HepG2 (cell line): ENCODE measurements around the gene UBE2N. TPM values are rescaled to one million over a fixed set of nuclear protein-coding genes. Genes with fewer than 3 reads are reported as not detected.

ENCODE experiments used
- ARNT2 ChIP-seq: sonication (generic); formaldehyde crosslinking; IDR thresholded peaks from 2 replicates; pipeline ENCODE4 v1.8.0; 2022; ENCODE audit warnings: mild to moderate bottlenecking, low read depth, missing genetic modification reagents, moderate library complexity
- CREB1 ChIP-seq, 2 experiments: fragments of 450-650 bp in 1 of 2; IDR thresholded peaks; 2 replicates each; pipeline ENCODE4 v1.6.1; 2016 to 2017; ENCODE audit warnings: control low read depth in 1 of 2, mild to moderate bottlenecking in 1 of 2, missing compliant biosample characterization in 1 of 2, missing genetic modification characterization in 1 of 2
- DR1 ChIP-seq: sonication (generic); formaldehyde crosslinking; IDR thresholded peaks from 2 replicates; pipeline ENCODE4 v1.8.0; 2021; ENCODE audit warnings: mild to moderate bottlenecking, missing genetic modification reagents, inconsistent platforms
- E2F1 ChIP-seq: sonication (generic); formaldehyde crosslinking; IDR thresholded peaks from 2 replicates; pipeline ENCODE4 v1.5.0; 2020; ENCODE audit warnings: missing genetic modification reagents
- HDAC1 ChIP-seq: sonication (generic); formaldehyde crosslinking; IDR thresholded peaks from 2 replicates; pipeline ENCODE4 v1.5.1; 2020; ENCODE audit warnings: mild to moderate bottlenecking, missing genetic modification reagents
- HOXA3 ChIP-seq: sonication (generic); formaldehyde crosslinking; IDR thresholded peaks from 2 replicates; pipeline ENCODE4 v1.5.0; 2020; ENCODE audit warnings: missing genetic modification reagents
- KDM3A ChIP-seq: IDR thresholded peaks from 2 replicates; pipeline ENCODE4 v1.6.1; 2018; ENCODE audit warnings: low read depth, missing compliant biosample characterization
- MNT ChIP-seq: fragments of 450-650 bp; IDR thresholded peaks from 2 replicates; pipeline ENCODE4 v1.6.1; 2016
- NCOA2 ChIP-seq: sonication (generic); formaldehyde crosslinking; IDR thresholded peaks from 2 replicates; pipeline ENCODE4 v1.8.0; 2022; ENCODE audit warnings: inconsistent platforms
- RAD21 ChIP-seq: fragments of 450-650 bp; formaldehyde crosslinking; IDR thresholded peaks from 2 replicates; pipeline ENCODE4 v1.5.0; 2020; ENCODE audit warnings: mild to moderate bottlenecking
- RAD51 ChIP-seq: fragments of 450-650 bp; IDR thresholded peaks from 2 replicates; pipeline ENCODE4 v1.6.1; 2016; ENCODE audit warnings: borderline replicate concordance
- RNF2 ChIP-seq: fragments of 450-650 bp; conservative IDR thresholded peaks from 2 replicates; pipeline ENCODE4 v1.6.1; 2016; ENCODE audit warnings: low read depth
- SKIL ChIP-seq: sonication (generic); formaldehyde crosslinking; IDR thresholded peaks from 2 replicates; pipeline ENCODE4 v1.8.0; 2022; ENCODE audit warnings: missing genetic modification reagents, mild to moderate bottlenecking, moderate library complexity, borderline replicate concordance
- SP2 ChIP-seq: sonication (generic); formaldehyde crosslinking; IDR thresholded peaks from 2 replicates; pipeline ENCODE4 v1.5.1; 2020; ENCODE audit warnings: mild to moderate bottlenecking, missing genetic modification reagents
- SPEN ChIP-seq: sonication (generic); formaldehyde crosslinking; IDR thresholded peaks from 2 replicates; pipeline ENCODE4 v1.5.1; 2020; ENCODE audit warnings: low read depth, mild to moderate bottlenecking, missing genetic modification reagents
- SUZ12 ChIP-seq: fragments of 150-350 bp; IDR thresholded peaks from 2 replicates; pipeline ENCODE4 v1.6.1; 2014; ENCODE audit warnings: low read depth, low read length
- TFE3 ChIP-seq: IDR thresholded peaks from 2 replicates; pipeline ENCODE4 v1.6.1; 2016
- YEATS4 ChIP-seq: sonication (generic); formaldehyde crosslinking; IDR thresholded peaks from 2 replicates; pipeline ENCODE4 v1.4.0; 2020; ENCODE audit warnings: missing genetic modification reagents, borderline replicate concordance
- ZFX ChIP-seq: sonication (generic); formaldehyde crosslinking; IDR thresholded peaks from 2 replicates; pipeline ENCODE4 v1.4.0; 2020; ENCODE audit warnings: mild to moderate bottlenecking, low read depth, missing genetic modification reagents, moderate library complexity
- ZNF232 ChIP-seq: sonication (generic); formaldehyde crosslinking; IDR thresholded peaks from 2 replicates; pipeline ENCODE4 v1.4.0; 2020; ENCODE audit warnings: missing genetic modification reagents, borderline replicate concordance
- ZNF501 ChIP-seq: sonication (generic); formaldehyde crosslinking; IDR thresholded peaks from 2 replicates; pipeline ENCODE4 v1.5.1; 2020; ENCODE audit warnings: mild to moderate bottlenecking, moderate library complexity, missing genetic modification reagents
- ZNF503 ChIP-seq: sonication (generic); formaldehyde crosslinking; IDR thresholded peaks from 2 replicates; pipeline ENCODE4 v1.4.0; 2020; ENCODE audit warnings: missing genetic modification reagents
- polyA plus RNA-seq, 8 experiments: library from polyadenylated mRNA; depleted of rRNA in 3 of 8; stranded (reverse) in 7 of 8; unstranded in 1 of 8; fragments of >200 nt; fragmentation: Illumina TruSeq in 4 of 8; extraction: Trizol in 4 of 8; gene quantifications; 2 replicates each; pipeline versions ENCODE4 v1.2.1 to v1.2.3, GENCODE V29; 2011 to 2016; ENCODE audit warnings: low read depth in 4 of 8, missing spikeins in 1 of 8, mixed read lengths in 1 of 8; ENCODE audit not compliant: insufficient read depth in 1 of 8
- total RNA-seq, 5 experiments: library from RNA; depleted of rRNA; stranded (reverse); fragments of >200 nt; fragmentation: Illumina TruSeq; extraction: Trizol; gene quantifications; 2 replicates each; pipeline ENCODE4 v1.2.3, GENCODE V29; 2016; ENCODE audit warnings: low read depth in 1 of 5

Gene UBE2N
- total and polyA plus RNA-seq, 2 of the 13 experiments (the other 11 are each of a cell fraction or from before 2014, with no cell fraction given), result 188 to 197 TPM

GRCh38 chr12:93467351-93468007 lies 25.7 kb upstream of the UBE2N start, which contains the start of gene MRPL42 (continued):
- TF ChIP-seq ARNT2, result no peak
- TF ChIP-seq YEATS4 (CRISPR knock-in tag), result peak; percentile 98
- TF ChIP-seq RNF2, result peak; percentile 70; the same call in 1 of the 2 replicates
- TF ChIP-seq MNT, result peak; percentile 10; the same call in 1 of the 2 replicates
- TF ChIP-seq RAD51, result no peak
- no peak for TF ChIP-seq SKIL (CRISPR knock-in tag)
- peak; percentile 46; the same call in 1 of the 2 replicates for TF ChIP-seq ZNF503 (CRISPR knock-in tag)
- peak; percentile 48; the same call in 1 of the 2 replicates for TF ChIP-seq RAD21 (CRISPR knock-in tag)
- peak; percentile 30; the same call in 1 of the 2 replicates for TF ChIP-seq ZFX (CRISPR knock-in tag)
- TF ChIP-seq E2F1 (CRISPR knock-in tag), result peak; percentile 85
- TF ChIP-seq SPEN (CRISPR knock-in tag), result peak; percentile 86; the same call in 1 of the 2 replicates
- TF ChIP-seq NCOA2 (CRISPR knock-in tag), result no peak; the same call in 1 of the 2 replicates
- TF ChIP-seq DR1 (CRISPR knock-in tag), result no peak
- peak; percentile 77 for TF ChIP-seq HDAC1
- TF ChIP-seq SUZ12, result peak; percentile 78
- TF ChIP-seq TFE3 (CRISPR knock-in tag), result peak; percentile 57; the same call in 1 of the 2 replicates
- peak; percentile 51; the same call in 1 of the 2 replicates for TF ChIP-seq ZNF232 (CRISPR knock-in tag)
- TF ChIP-seq SP2 (CRISPR knock-in tag), result no peak
- peak; percentile 97 for TF ChIP-seq ZNF501
- TF ChIP-seq CREB1 (IDR thresholded peaks at IDR 0.05), result no peak
- TF ChIP-seq CREB1 (CRISPR knock-in tag; IDR thresholded peaks at IDR 0.05), result peak; percentile 67
- peak; percentile 80; the same call in 1 of the 2 replicates for TF ChIP-seq KDM3A (CRISPR knock-in tag)
- peak; percentile 94 for TF ChIP-seq HOXA3 (CRISPR knock-in tag)
